SK-N-SH (cell line): Measurements from ENCODE around the gene LRRC10B. TPM values are rescaled to one million over a fixed set of nuclear protein-coding genes. Genes with fewer than 3 reads are reported as not detected.

ENCODE experiments used
- CTCF ChIA-PET: fragments of 300-600, 350-600 bp; formaldehyde crosslinking; extraction: SDS; loops from one replicate; lab custom pipeline; 2021; lab: Yijun Ruan, JAX
- POLR2A ChIA-PET: fragments of 350-600 bp; sonication (Branson Sonifier 250); formaldehyde crosslinking; extraction: SDS; loops from one replicate; lab custom pipeline; 2020; ENCODE audit warnings: antibody characterized with exemption, inconsistent platforms; lab: Yijun Ruan, JAX
- DNase-seq: peaks from one replicate; pipeline ENCODE4 v3.0.0; 2012
- H2AFZ ChIP-seq: fragments of 200-600 bp; sonication (generic); 2 replicates; pipeline ENCODE4 v1.8.1; 2016; ENCODE audit warnings: antibody characterized with exemption, mild to moderate bottlenecking, low read depth
- H3F3A ChIP-seq: fragments of 200-600 bp; sonication (generic); replicated peaks from 2 replicates; pipeline ENCODE3; 2016; ENCODE audit warnings: antibody characterized with exemption, mild to moderate bottlenecking; ENCODE audit not compliant: insufficient read depth
- H3K27ac ChIP-seq, 2 experiments: fragments of 200-500 bp in 1 of 2; fragments of 200-600 bp in 1 of 2; sonication (Bioruptor generic) in 1 of 2; sonication (generic), shearing (Covaris generic) in 1 of 2; 2 replicates each; pipeline versions ENCODE4 v1.5.1 to v1.6.1; 2014 to 2016; ENCODE audit warnings: low read depth in 2 of 2, inconsistent platforms in 1 of 2, low read length in 1 of 2, mild to moderate bottlenecking in 1 of 2, mixed read lengths in 1 of 2
- H3K27me3 ChIP-seq: fragments of 200-600 bp; sonication (generic), shearing (Covaris generic); 2 replicates; pipeline ENCODE4 v1.6.1; 2016; ENCODE audit warnings: mixed run types; ENCODE audit not compliant: insufficient read depth
- H3K36me3 ChIP-seq, 2 experiments: fragments of 200-500 bp in 1 of 2; fragments of 200-600 bp in 1 of 2; sonication (Bioruptor generic) in 1 of 2; sonication (generic) in 1 of 2; replicated peaks in 1 of 2; 2 replicates each; pipeline versions ENCODE3 to v1.5.1; 2014 to 2016; ENCODE audit warnings: low read length in 1 of 2, mild to moderate bottlenecking in 1 of 2; ENCODE audit not compliant: insufficient read depth in 2 of 2, control insufficient read depth in 1 of 2
- H3K4me1 ChIP-seq, 2 experiments: fragments of 200-500 bp in 1 of 2; fragments of 200-600 bp in 1 of 2; sonication (Bioruptor generic) in 1 of 2; sonication (generic), shearing (Covaris generic) in 1 of 2; 2 replicates each; pipeline versions ENCODE4 v1.5.1 to v1.6.1; 2014 to 2016; ENCODE audit warnings: low read depth in 1 of 2, low read length in 1 of 2, mixed run types in 1 of 2; ENCODE audit not compliant: insufficient read depth in 2 of 2, control insufficient read depth in 1 of 2
- H3K4me2 ChIP-seq: fragments of 200-600 bp; sonication (generic), shearing (Covaris generic); 2 replicates; pipeline ENCODE4 v1.6.1; 2017; ENCODE audit warnings: mixed run types
- H3K4me3 ChIP-seq, 2 experiments: fragments of 200-500 bp in 1 of 2; fragments of 200-600 bp in 1 of 2; sonication (Bioruptor generic) in 1 of 2; sonication (generic), shearing (Covaris generic) in 1 of 2; 2 replicates each; pipeline versions ENCODE4 v1.5.1 to v1.8.1; 2014 to 2016; ENCODE audit warnings: low read depth in 2 of 2, inconsistent platforms in 1 of 2, low read length in 1 of 2, mild to moderate bottlenecking in 1 of 2, mixed read lengths in 1 of 2, moderate library complexity in 1 of 2
- H3K79me2 ChIP-seq: fragments of 200-600 bp; sonication (generic); 2 replicates; pipeline ENCODE4 v1.8.1; 2017; ENCODE audit warnings: mild to moderate bottlenecking; ENCODE audit not compliant: insufficient read depth
- H3K9ac ChIP-seq: fragments of 200-600 bp; sonication (generic); 2 replicates; pipeline ENCODE4 v1.6.1; 2017; ENCODE audit warnings: mixed run types
- H3K9me2 ChIP-seq: fragments of 200-600 bp; sonication (generic); 2 replicates; pipeline ENCODE4 v1.6.1; 2017; ENCODE audit warnings: mixed run types
- H3K9me3 ChIP-seq: fragments of 200-600 bp; sonication (generic); 2 replicates; pipeline ENCODE4 v1.6.1; 2017; ENCODE audit warnings: mixed run types, mild to moderate bottlenecking, moderate library complexity
- H4K20me1 ChIP-seq: fragments of 200-600 bp; sonication (generic); 2 replicates; pipeline ENCODE4 v1.6.1; 2017; ENCODE audit warnings: mild to moderate bottlenecking, mixed run types; ENCODE audit not compliant: insufficient read depth
- CHD2 ChIP-seq: fragments of 150-350 bp; IDR thresholded peaks from 2 replicates; pipeline ENCODE4 v1.6.1; 2018; ENCODE audit warnings: low read length; ENCODE audit not compliant: partially characterized antibody
- EZH2phosphoT487 ChIP-seq: fragments of 200-600 bp; sonication (generic); IDR thresholded peaks from 2 replicates; pipeline ENCODE4 v1.6.1; 2017; ENCODE audit warnings: low read depth, mixed run types, mild to moderate bottlenecking, antibody characterized with exemption, moderate library complexity, borderline replicate concordance
- FOXJ3 ChIP-seq: sonication (generic); formaldehyde crosslinking; IDR thresholded peaks from 2 replicates; pipeline ENCODE4 v1.5.1; 2020; ENCODE audit warnings: mild to moderate bottlenecking, missing genetic modification reagents
- GABPA ChIP-seq: IDR thresholded peaks from 2 replicates; pipeline ENCODE4 v1.4.0; 2012; ENCODE audit warnings: low read depth, mild to moderate bottlenecking
- IRF3 ChIP-seq: fragments of 150-350 bp; IDR thresholded peaks from 2 replicates; pipeline ENCODE4 v1.6.1; 2016; ENCODE audit warnings: mild to moderate bottlenecking, low read depth, low read length
- JUND ChIP-seq: IDR thresholded peaks from 2 replicates; pipeline ENCODE4 v1.4.0; 2012
- MEF2A ChIP-seq: IDR thresholded peaks from 2 replicates; pipeline ENCODE4 v1.4.0; 2012; ENCODE audit warnings: low read depth, borderline replicate concordance
- MXI1 ChIP-seq: IDR thresholded peaks from 2 replicates; pipeline ENCODE4 v1.6.1; 2012; ENCODE audit warnings: mild to moderate bottlenecking, low read depth, low read length, improper control_type of control experiment
- NRF1 ChIP-seq: IDR thresholded peaks from 2 replicates; pipeline ENCODE4 v1.6.1; 2012; ENCODE audit warnings: low read depth, mild to moderate bottlenecking, low read length
- POLR2AphosphoS5 ChIP-seq: IDR thresholded peaks from 2 replicates; pipeline ENCODE4 v1.6.1; 2012; ENCODE audit warnings: low read depth, low read length
- RFX5 ChIP-seq: IDR thresholded peaks from 2 replicates; pipeline ENCODE4 v1.6.1; 2012; ENCODE audit warnings: mild to moderate bottlenecking, improper control_type of control experiment, low read length
- SIN3A ChIP-seq: IDR thresholded peaks from 2 replicates; pipeline ENCODE4 v1.6.1; 2012; ENCODE audit warnings: low read depth, mild to moderate bottlenecking, low read length, moderate library complexity, borderline replicate concordance
- SMC3 ChIP-seq: IDR thresholded peaks from 2 replicates; pipeline ENCODE4 v1.6.1; 2012; ENCODE audit warnings: low read depth, low read length, improper control_type of control experiment
- TCF12 ChIP-seq: IDR thresholded peaks from 2 replicates; pipeline ENCODE4 v1.4.0; 2012
- TEAD4 ChIP-seq: IDR thresholded peaks from 2 replicates; pipeline ENCODE4 v1.4.0; 2012; ENCODE audit warnings: mild to moderate bottlenecking, borderline replicate concordance; ENCODE audit not compliant: insufficient read depth
- USF1 ChIP-seq: IDR thresholded peaks from 2 replicates; pipeline ENCODE4 v1.4.0; 2012; ENCODE audit warnings: low read depth, borderline replicate concordance
- USF2 ChIP-seq: fragments of 150-350 bp; IDR thresholded peaks from 2 replicates; pipeline ENCODE4 v1.6.1; 2017; ENCODE audit warnings: antibody characterized with exemption, low read length, low read depth, borderline replicate concordance
- YY1 ChIP-seq: IDR thresholded peaks from 2 replicates; pipeline ENCODE4 v1.4.0; 2012; ENCODE audit warnings: low read depth, mild to moderate bottlenecking
- WGBS: methylation state at CpG from one replicate; pipeline ENCODE4 v1.1.6; 2017; ENCODE audit warnings: low lambda C conversion rate; 5-methylcytosine and 5-hydroxymethylcytosine counted together
- polyA plus RNA-seq, 3 experiments: library from polyadenylated mRNA; depleted of rRNA; stranded (reverse); fragments of >200 nt; gene quantifications; 2 replicates each; pipeline ENCODE4 v1.2.3, GENCODE V29; 2012
- TF ChIP-seq, protein P1 (sequence below): IDR thresholded peaks from 2 replicates; pipeline ENCODE4; 2012
- TF ChIP-seq, protein P2 (sequence below): IDR thresholded peaks from 2 replicates; pipeline ENCODE4 v1.4.0; 2012; ENCODE audit warnings: low read depth, borderline replicate concordance

LRRC10B gene
- polyA plus RNA-seq, 1 of the 3 experiments (the other 2 are of a cell fraction), result not detected

DNA sequence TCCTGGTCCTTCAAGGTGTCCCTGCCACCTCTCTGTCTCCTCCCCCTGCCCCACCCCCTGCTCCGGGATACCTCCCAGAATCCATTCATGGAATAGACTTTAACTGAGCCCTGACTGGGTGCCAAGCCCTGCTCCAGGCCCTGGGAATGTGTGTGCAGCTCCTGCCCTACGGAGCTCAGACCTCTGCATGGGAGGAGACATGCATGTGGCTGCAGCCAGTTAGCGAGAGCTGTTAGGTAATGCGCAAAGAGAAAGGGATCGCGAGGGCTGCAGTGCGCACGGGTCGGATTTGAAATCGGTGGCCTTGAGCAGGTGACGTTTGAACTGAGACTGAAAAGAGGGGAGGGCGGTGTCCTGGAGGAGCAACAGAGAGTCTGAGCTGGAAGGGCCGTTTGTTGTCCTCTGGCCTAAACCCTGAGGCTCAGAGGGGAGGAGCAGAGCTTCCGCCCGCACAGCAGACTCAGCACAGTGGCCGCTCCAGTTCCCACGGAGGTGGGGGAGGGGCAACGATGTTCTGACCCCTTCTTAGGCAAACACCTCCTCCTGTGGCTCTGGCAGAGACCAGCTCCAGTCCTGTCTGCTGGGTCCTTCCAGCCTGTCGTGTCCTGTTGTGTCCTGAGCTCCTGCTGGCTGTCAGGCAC lies 19.8 kb upstream of the LRRC10B start:
- no peak for TF ChIP-seq JUND
- TF ChIP-seq NRF1, result no peak
- TF ChIP-seq, protein P1, sequence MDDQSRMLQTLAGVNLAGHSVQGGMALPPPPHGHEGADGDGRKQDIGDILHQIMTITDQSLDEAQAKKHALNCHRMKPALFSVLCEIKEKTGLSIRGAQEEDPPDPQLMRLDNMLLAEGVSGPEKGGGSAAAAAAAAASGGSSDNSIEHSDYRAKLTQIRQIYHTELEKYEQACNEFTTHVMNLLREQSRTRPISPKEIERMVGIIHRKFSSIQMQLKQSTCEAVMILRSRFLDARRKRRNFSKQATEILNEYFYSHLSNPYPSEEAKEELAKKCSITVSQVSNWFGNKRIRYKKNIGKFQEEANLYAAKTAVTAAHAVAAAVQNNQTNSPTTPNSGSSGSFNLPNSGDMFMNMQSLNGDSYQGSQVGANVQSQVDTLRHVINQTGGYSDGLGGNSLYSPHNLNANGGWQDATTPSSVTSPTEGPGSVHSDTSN, result no peak
- no peak for TF ChIP-seq USF2
- no peak for TF ChIP-seq EZH2phosphoT487
- TF ChIP-seq GABPA, result no peak
- TF ChIP-seq, protein P2, sequence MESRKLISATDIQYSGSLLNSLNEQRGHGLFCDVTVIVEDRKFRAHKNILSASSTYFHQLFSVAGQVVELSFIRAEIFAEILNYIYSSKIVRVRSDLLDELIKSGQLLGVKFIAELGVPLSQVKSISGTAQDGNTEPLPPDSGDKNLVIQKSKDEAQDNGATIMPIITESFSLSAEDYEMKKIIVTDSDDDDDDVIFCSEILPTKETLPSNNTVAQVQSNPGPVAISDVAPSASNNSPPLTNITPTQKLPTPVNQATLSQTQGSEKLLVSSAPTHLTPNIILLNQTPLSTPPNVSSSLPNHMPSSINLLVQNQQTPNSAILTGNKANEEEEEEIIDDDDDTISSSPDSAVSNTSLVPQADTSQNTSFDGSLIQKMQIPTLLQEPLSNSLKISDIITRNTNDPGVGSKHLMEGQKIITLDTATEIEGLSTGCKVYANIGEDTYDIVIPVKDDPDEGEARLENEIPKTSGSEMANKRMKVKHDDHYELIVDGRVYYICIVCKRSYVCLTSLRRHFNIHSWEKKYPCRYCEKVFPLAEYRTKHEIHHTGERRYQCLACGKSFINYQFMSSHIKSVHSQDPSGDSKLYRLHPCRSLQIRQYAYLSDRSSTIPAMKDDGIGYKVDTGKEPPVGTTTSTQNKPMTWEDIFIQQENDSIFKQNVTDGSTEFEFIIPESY, result no peak
- TF ChIP-seq FOXJ3 (CRISPR knock-in tag), result no peak
- no peak for TF ChIP-seq SMC3
- no peak for TF ChIP-seq POLR2AphosphoS5
- no peak for TF ChIP-seq USF1
- no peak for TF ChIP-seq TCF12
- no peak for TF ChIP-seq MEF2A
- TF ChIP-seq MXI1, result no peak
- TF ChIP-seq IRF3, result no peak
- no peak for TF ChIP-seq SIN3A
- TF ChIP-seq CHD2, result no peak
- TF ChIP-seq RFX5, result no peak
- TF ChIP-seq TEAD4, result no peak
- TF ChIP-seq YY1, result no peak
- WGBS, result 77% methylated on average over 17 of the region's 19 CpGs
- Histone ChIP-seq H3F3A (no peaks in the 10 kb centered on the region), H3K4me1 (peaks cover 6 to 29% of the 10 kb centered on the region in 2 experiments; a peak in 1 of 4 replicates), H3K36me3 (no peaks in the 10 kb centered on the region), H4K20me1 (no peaks in the 10 kb centered on the region), H3K27ac (no peak overlapping the region), H3K4me2 (no peak overlapping the region), H3K79me2 (no peaks in the 10 kb centered on the region), H3K9ac (no peak overlapping the region), H2AFZ (no peak overlapping the region), H3K9me3 (no peaks in the 10 kb centered on the region), H3K27me3 (no peaks in the 10 kb centered on the region), H3K9me2 (no peaks in the 10 kb centered on the region), H3K4me3 (no peak overlapping the region)
- POLR2A ChIA-PET, result interaction anchor here (1.3 kb wide), 1 partner anchor 59 kb away, joined by 3 read pairs; the partner anchor contains the start of genes CPSF7 and SDHAF2
- peak; percentile 51 for DNase-seq
- CTCF ChIA-PET, result interaction anchor here (1.1 to 21.8 kb wide), 6 partner anchors 12 to 147 kb away, joined by 3 to 670 read pairs (median 11); partner anchors contain the start of gene LRRC10B
